Stimulated activated CD4-positive, alpha-beta T cell treated with anti-CD3 and anti-CD28 coated beads, Interleukin-2, amount 100 ng/mL, for 48 hours (primary cell): ENCODE results near the gene SAMD10.
"Not testable (repeated sequence)": the region's sequence is repeated elsewhere in the genome, so short reads cannot be mapped to it uniquely, and the experiment has no call there.

Experiments used
- DNase-seq, 2 donors: peaks; one replicate each; pipeline ENCODE4 v3.0.0-alpha.2; 2020

SAMD10 gene

DNA sequence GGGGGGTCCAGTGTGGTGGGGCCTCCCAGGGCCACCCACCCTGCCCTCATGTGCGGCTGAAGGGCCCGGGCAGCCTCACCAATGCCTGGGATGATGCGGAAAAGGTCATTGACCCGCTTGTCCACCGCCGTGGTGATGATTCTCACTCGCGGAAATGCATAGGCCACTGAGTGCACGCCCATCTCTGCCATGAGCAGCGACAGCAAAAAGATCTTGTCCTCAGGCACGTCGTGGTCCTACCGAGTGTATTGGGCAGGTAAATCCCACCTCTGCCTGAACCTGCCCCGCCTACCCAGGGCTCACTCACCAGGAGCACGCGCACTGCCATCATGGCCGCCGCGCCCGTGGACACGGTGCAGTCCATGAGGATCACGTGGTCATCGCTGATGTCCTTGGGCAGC lies 39.4 kb downstream of the SAMD10 start:
- DNase-seq, result no peak

DNA sequence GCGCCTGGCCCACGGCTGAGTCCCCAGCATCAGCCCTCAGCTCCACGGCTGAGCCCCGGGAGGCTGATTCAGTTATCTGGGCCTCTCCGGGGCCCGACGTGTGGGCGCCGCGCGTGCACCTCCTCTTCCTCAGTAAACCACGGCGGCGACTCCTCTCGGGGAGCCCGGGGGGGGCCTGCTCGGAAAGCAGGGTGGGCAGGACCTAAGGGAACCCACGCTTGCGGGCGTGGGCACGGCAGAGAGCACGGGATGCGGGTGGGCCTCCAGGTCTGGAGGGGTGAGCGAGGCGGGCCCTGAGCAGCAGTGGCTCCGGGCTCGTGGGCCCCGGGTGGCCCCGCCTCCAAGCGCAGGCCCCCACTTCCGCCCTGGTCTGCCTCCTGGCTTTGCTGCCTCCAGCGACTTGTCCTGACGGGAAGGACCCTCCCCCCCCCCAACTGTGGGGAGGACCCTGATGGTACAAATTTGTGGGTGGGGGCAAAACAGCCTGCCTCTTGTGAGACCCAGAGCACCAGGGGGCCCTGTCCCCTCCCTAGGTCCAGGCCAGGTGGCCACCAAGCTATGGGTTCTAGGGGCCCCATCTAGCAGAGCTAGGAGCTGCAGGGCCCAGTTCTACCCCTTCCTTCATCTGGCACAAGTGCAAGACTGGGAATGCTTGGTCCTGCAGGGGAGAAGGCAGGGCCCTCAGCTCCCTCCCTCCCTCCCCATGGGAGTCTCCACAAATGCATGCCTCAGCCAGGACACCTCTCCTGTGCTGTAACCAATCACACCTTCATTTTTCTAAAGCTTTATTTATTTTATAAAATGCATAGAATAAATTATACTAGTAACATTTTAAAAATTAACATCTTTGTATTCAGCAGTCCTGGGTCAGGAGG lies 40.1 kb downstream of the SAMD10 start:
- no peak for DNase-seq

DNA sequence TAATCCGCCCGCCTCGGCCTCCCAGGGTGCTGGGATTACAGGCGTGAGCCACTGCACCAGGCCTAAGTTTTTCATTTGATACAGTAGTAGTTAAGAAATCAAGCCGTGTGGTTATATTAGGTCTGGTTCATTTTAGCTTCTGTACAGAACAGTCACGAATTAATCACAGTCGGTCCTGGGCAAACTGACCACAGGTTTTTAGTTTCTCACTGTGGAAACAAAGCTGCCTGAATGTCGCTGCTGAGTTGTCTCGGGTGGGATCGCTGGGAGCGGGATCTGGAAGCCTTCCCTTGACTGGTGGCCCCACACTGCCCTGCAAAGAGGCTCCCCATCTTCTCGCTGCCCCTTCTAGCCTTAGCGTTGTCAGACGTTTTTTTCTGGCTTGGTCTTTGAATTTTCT lies 41.8 kb downstream of the SAMD10 start:
- DNase-seq, result no peak

DNA sequence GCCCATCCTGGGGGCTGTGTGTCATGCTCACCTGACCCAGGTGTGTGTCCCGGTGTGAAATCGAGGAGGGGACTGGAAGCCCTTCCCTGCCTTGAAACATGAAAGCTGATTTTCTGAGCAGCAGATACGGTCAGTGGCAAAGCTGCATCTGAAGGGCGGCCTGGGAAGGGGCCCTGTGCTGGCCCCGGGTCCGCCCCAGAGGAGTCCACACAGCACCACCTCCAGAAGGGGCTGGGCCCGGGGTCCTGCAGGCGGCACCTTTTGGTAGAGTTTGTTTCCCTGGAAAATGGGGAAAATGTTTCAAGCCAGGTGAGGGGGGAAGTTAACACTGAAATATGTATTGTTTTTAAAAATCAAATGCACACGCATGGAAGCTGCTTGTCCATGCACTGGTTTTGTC lies 44.0 kb downstream of the SAMD10 start:
- no peak for DNase-seq

DNA sequence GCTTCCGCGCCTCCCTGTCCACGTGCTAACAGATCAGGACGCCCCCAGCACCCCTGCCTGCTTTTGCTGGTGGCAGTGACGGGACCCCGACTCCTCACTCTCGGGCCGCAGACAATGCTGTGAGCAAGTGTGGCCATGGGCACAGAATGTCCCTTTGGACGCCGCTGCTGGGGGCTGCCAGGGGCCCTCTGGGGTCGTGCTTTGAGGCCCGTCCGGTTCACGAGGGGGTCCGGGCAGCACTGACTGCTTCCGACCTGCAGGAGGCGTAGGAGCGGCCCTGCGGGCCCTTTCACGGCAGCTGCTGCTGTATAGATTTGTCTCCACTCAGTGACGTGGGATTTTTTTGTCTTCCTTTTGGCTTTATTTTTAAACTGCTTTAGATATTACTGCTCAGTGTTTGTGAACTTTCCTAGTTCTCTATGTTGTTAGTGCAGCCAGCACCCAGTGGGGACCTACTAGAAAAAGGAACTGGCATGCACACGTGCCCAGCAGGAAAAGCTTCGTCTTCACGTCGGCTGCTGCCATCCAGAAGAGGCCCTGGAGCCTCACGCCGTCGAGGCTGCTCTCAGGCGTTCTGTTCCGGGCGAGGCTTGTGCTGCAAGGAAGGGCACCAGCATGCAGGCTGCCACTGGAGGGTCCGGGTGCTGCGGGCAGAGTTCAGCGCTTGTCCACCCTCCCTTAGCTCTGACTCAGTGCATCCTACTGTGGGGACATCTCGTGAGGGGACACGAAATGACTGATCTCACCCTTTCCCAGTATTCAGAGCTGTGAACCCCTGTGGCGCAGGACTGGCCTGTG lies 45.0 kb downstream of the SAMD10 start:
- DNase-seq, result no peak

GRCh38 chr20:63933646-63934045 lies 45.8 kb downstream of the SAMD10 start:
- no peak for DNase-seq

DNA sequence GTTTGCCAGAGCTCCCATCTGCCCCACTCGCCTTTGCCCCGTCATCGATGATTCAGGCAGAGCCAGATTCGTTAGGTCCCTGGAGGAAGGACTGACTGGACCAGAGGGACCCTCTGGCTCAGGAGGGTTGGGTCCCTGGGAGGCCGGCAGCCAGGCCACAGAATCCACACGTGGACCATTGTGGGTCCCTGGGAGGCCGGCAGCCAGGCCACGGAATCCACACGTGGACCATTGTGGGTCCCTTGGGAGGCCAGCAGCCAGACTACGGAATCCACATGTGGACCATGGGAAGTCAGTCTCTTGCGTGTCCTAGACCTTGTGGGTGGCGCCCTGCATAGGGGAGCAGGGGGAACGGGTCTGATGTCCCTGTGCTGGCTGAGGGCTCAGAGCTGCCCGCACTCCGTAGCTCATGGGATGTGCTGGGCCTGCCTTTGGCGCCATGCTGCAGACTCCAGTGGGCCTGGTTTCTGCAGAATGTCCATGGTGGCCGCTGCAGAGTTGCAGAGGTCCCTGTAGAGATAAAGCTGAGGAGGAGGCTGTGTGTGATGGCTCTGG lies 46.8 kb downstream of the SAMD10 start:
- DNase-seq, result no peak

DNA sequence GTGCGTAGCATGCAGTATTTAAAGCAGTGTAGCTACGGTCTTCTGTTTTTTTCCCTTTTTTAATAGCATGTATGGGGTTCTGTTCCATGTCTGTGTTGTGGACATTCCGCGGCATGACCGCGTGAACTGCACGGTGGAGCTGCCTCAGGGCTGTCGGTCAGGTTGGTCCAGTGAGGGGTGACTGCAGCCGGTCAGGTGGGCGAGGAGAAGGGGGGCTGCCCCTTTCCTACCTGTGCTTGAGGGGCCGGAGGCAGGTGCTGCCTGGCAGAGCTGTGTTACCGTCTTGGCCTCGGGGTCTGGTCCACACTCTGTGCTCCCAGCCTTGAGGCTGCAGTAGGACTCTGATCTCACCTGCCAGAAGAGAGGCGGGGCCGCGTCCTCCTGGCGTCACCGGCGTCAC lies 47.7 kb downstream of the SAMD10 start:
- DNase-seq, result no peak

DNA sequence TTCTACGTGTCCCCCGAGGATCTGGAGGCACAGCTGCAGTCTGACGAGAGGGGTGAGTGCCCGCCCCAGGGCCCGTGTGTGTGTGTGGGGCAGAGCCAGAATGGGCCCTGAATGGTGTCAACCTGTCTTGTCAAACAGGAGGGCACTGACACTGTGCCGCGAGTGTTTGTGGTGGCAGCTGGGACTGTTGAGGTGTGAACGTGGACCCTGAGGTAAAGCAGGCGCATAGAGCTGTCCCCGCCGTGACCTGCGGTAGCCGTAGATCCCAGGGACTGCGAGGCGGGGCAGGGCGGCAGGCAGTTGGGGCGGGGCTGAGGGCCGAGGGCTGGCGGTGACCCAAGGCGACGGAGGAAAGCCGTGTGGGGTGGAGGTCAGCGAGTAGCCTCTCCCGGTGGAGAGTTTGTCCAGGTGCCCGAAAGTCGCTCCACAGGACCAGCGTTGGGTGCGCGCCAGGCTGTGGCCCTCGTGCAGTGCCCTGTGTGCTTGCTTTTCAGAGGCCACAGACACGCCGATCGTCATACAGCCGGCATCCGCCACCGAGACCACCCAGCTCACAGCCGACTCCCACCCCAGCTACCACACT lies 48.4 kb downstream of the SAMD10 start:
- no peak for DNase-seq

DNA sequence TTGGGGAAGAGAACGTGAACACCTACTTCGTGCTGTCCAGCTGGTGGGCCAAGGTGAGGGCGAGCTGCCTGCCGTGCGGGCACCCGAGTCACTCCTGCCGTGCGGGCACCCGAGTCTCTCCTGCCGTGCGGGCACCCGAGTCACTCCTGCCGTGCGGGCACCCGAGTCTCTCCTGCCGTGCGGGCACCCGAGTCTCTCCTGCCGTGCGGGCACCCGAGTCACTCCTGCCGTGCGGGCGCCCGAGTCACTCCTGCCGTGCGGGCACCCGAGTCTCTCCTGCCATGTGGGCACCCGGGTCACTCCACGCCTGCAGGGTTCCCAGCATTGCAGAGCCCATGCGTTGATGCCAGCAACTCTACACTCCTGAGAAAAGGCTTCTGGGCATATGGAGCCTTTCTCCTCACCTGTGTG lies 50.0 kb downstream of the SAMD10 start:
- not testable (repeated sequence) for DNase-seq

- DNase-seq, result no peak
Measured at GRCh38 chr20:63929071-63929470, 50.4 kb downstream of the SAMD10 start.

GRCh38 chr20:63926298-63926697 lies 53.1 kb downstream of the SAMD10 start:
- no peak for DNase-seq

GRCh38 chr20:63924241-63924640 lies 55.2 kb downstream of the SAMD10 start:
- DNase-seq, result no peak
